ENCODE data around the gene PABPC5. TPM values are rescaled to one million over a fixed set of nuclear protein-coding genes. Genes with fewer than 3 reads are reported as not detected.

Gene PABPC5
- total RNA-seq, result 0.86 and 3.3 TPM in 2 replicates

GRCh38 chrX:91434351-91435168, at the start of gene PABPC5:
PABPC5 (plus strand) TSS chrX:91434839; CDS start chrX:91435578, 739 bp downstream.

Measured in smooth muscle cell of the pulmonary artery (primary cell).